Suprapubic skin (tissue), 3 donors: ENCODE measurements around the gene EFCAB8.

Source experiments
- CTCF ChIP-seq, 2 donors: fragments of 200-600 bp in 1 of 2; fragments of 450-650 bp in 1 of 2; sonication (generic) in 1 of 2; IDR thresholded peaks; one replicate each; pipeline ENCODE4 v1.5.1; 2016 to 2019; ENCODE audit warnings: antibody characterized with exemption in 2 of 2, mild to moderate bottlenecking in 1 of 2, moderate library complexity in 1 of 2
- EP300 ChIP-seq: sonication (generic); formaldehyde crosslinking; IDR thresholded peaks from one replicate; pipeline ENCODE4 v1.6.1; 2017; ENCODE audit warnings: antibody characterized with exemption

- TF ChIP-seq CTCF (IDR thresholded peaks at IDR 0.05) (no peak), EP300 (no peak)
Observed at GRCh38 chr20:32909451-32909850, 50.7 kb downstream of the EFCAB8 start.
